HEK293 (cell line): ENCODE measurements around the gene CCDC141.
A peak's percentile ranks its signal among the peaks of the same experiment; 100 is the strongest.

Experiments
- CTCF ChIA-PET: fragments of 350-600 bp; formaldehyde crosslinking; extraction: SDS; loops from one replicate; lab custom pipeline; 2021; ENCODE audit warnings: antibody characterized with exemption; lab: Yijun Ruan, JAX
- POLR2A ChIA-PET: fragments of 300-600 bp; formaldehyde crosslinking; extraction: SDS; loops from one replicate; lab custom pipeline; 2020; ENCODE audit warnings: antibody characterized with exemption, inconsistent platforms; lab: Yijun Ruan, JAX
- H3K27ac ChIP-seq: fragments of 200-500 bp; sonication (Bioruptor generic); 2 replicates; pipeline ENCODE4 v1.5.1; 2014; ENCODE audit warnings: low read depth, low read length, control low read depth, inconsistent platforms; ENCODE audit errors: extremely low read depth
- H3K36me3 ChIP-seq, 2 experiments: fragments of 200-500 bp in 1 of 2; sonication (Bioruptor generic) in 1 of 2; 1 replicate in 1 of 2; 2 replicates in 1 of 2; pipeline ENCODE4 v1.5.1; 2014 to 2017; ENCODE audit warnings: inconsistent platforms in 2 of 2, low read length in 2 of 2; ENCODE audit not compliant: control insufficient read depth in 2 of 2, insufficient read depth in 1 of 2
- H3K4me1 ChIP-seq: fragments of 200-500 bp; sonication (Bioruptor generic); 2 replicates; pipeline ENCODE4 v1.5.1; 2014; ENCODE audit warnings: mild to moderate bottlenecking, low read length, inconsistent platforms; ENCODE audit not compliant: control insufficient read depth, insufficient read depth
- H3K4me3 ChIP-seq: 2 replicates; pipeline ENCODE4 v1.5.1; 2011; ENCODE audit warnings: low read depth, mild to moderate bottlenecking, control low read depth, low read length, moderate library complexity
- H3K9me3 ChIP-seq: fragments of 200-500 bp; sonication (Bioruptor generic); 2 replicates; pipeline ENCODE4 v1.5.1; 2014; ENCODE audit warnings: low read depth, low read length, inconsistent platforms; ENCODE audit not compliant: control insufficient read depth, insufficient read depth
- BCL11A ChIP-seq: fragments of 450-650 bp; formaldehyde crosslinking; IDR thresholded peaks from 2 replicates; pipeline ENCODE4 v1.5.1; 2016; ENCODE audit warnings: low read depth, missing biosample characterization, missing genetic modification characterization
- GLIS1 ChIP-seq: fragments of 450-650 bp; formaldehyde crosslinking; IDR thresholded peaks from 2 replicates; pipeline ENCODE4 v1.5.1; 2016; ENCODE audit warnings: missing biosample characterization, missing genetic modification characterization
- MYNN ChIP-seq: fragments of 450-650 bp; formaldehyde crosslinking; IDR thresholded peaks from 2 replicates; pipeline ENCODE4 v1.5.1; 2016; ENCODE audit warnings: missing biosample characterization, missing genetic modification characterization, borderline replicate concordance
- SALL2 ChIP-seq: fragments of 450-650 bp; formaldehyde crosslinking; IDR thresholded peaks from 2 replicates; pipeline ENCODE4 v1.5.0; 2017; ENCODE audit warnings: missing biosample characterization, mild to moderate bottlenecking, missing genetic modification characterization, borderline replicate concordance
- SP7 ChIP-seq: fragments of 450-650 bp; formaldehyde crosslinking; IDR thresholded peaks from 2 replicates; pipeline ENCODE4 v1.5.1; 2016; ENCODE audit warnings: missing biosample characterization, missing genetic modification characterization
- ZFP37 ChIP-seq: fragments of 450-650 bp; formaldehyde crosslinking; IDR thresholded peaks from 2 replicates; pipeline ENCODE4 v1.5.1; 2016; ENCODE audit warnings: missing biosample characterization, missing genetic modification characterization
- ZNF140 ChIP-seq: fragments of 450-650 bp; formaldehyde crosslinking; IDR thresholded peaks from 2 replicates; pipeline ENCODE4 v1.5.1; 2016; ENCODE audit warnings: missing biosample characterization, missing genetic modification characterization
- ZNF169 ChIP-seq: fragments of 450-650 bp; formaldehyde crosslinking; IDR thresholded peaks from 2 replicates; pipeline ENCODE4 v1.5.1; 2016; ENCODE audit warnings: missing biosample characterization, missing genetic modification characterization
- ZNF221 ChIP-seq: fragments of 450-650 bp; formaldehyde crosslinking; IDR thresholded peaks from 2 replicates; pipeline ENCODE4 v1.5.1; 2017; ENCODE audit warnings: missing biosample characterization, missing genetic modification characterization, borderline replicate concordance
- ZNF223 ChIP-seq: fragments of 450-650 bp; formaldehyde crosslinking; IDR thresholded peaks from 2 replicates; pipeline ENCODE4 v1.5.1; 2016; ENCODE audit warnings: missing biosample characterization, missing genetic modification characterization
- ZNF274 ChIP-seq, 2 experiments: fragments of 200-500 bp in 1 of 2; fragments of 450-650 bp in 1 of 2; sonication (Bioruptor generic) in 1 of 2; formaldehyde crosslinking in 1 of 2; IDR thresholded peaks; 2 replicates each; pipeline versions ENCODE4 v1.5.1 to v1.6.1; 2014 to 2016; ENCODE audit warnings: borderline replicate concordance in 1 of 2, inconsistent platforms in 1 of 2, low read length in 1 of 2, missing biosample characterization in 1 of 2, missing genetic modification characterization in 1 of 2
- ZNF335 ChIP-seq: fragments of 450-650 bp; formaldehyde crosslinking; conservative IDR thresholded peaks from 2 replicates; pipeline ENCODE4 v1.5.1; 2016; ENCODE audit warnings: missing biosample characterization, missing genetic modification characterization
- ZNF391 ChIP-seq: fragments of 450-650 bp; formaldehyde crosslinking; IDR thresholded peaks from 2 replicates; pipeline ENCODE4 v1.5.1; 2016; ENCODE audit warnings: low read depth, missing biosample characterization, missing genetic modification characterization, borderline replicate concordance
- ZNF596 ChIP-seq: fragments of 450-650 bp; IDR thresholded peaks from 2 replicates; pipeline ENCODE4 v1.5.0; 2018; ENCODE audit warnings: missing biosample characterization, mild to moderate bottlenecking, missing genetic modification characterization, moderate library complexity
- ZNF654 ChIP-seq: fragments of 450-650 bp; formaldehyde crosslinking; IDR thresholded peaks from 2 replicates; pipeline ENCODE4 v1.5.1; 2016; ENCODE audit warnings: low read depth, missing biosample characterization, missing genetic modification characterization
- ZNF660 ChIP-seq: fragments of 450-650 bp; IDR thresholded peaks from 2 replicates; pipeline ENCODE4 v1.5.1; 2018; ENCODE audit warnings: missing biosample characterization, mild to moderate bottlenecking, missing genetic modification characterization
- ZNF791 ChIP-seq: fragments of 450-650 bp; formaldehyde crosslinking; IDR thresholded peaks from 2 replicates; pipeline ENCODE4 v1.5.1; 2016; ENCODE audit warnings: missing biosample characterization, missing genetic modification characterization
- TF ChIP-seq, protein P1 (sequence below): fragments of 450-650 bp; formaldehyde crosslinking; IDR thresholded peaks from 2 replicates; pipeline ENCODE4 v1.5.1; 2016; ENCODE audit warnings: missing biosample characterization, missing genetic modification characterization
- TF ChIP-seq, protein P2 (sequence below): fragments of 450-650 bp; formaldehyde crosslinking; IDR thresholded peaks from 2 replicates; pipeline ENCODE4 v1.5.1; 2016; ENCODE audit warnings: missing biosample characterization, missing genetic modification characterization
- TF ChIP-seq, protein P3 (sequence below): fragments of 450-650 bp; formaldehyde crosslinking; IDR thresholded peaks from 2 replicates; pipeline ENCODE4 v1.5.1; 2017; ENCODE audit warnings: missing biosample characterization, missing genetic modification characterization
- TF ChIP-seq, protein P4 (sequence below): fragments of 450-650 bp; formaldehyde crosslinking; IDR thresholded peaks from 2 replicates; pipeline ENCODE4 v1.5.1; 2016; ENCODE audit warnings: missing biosample characterization, missing genetic modification characterization

Gene CCDC141

DNA sequence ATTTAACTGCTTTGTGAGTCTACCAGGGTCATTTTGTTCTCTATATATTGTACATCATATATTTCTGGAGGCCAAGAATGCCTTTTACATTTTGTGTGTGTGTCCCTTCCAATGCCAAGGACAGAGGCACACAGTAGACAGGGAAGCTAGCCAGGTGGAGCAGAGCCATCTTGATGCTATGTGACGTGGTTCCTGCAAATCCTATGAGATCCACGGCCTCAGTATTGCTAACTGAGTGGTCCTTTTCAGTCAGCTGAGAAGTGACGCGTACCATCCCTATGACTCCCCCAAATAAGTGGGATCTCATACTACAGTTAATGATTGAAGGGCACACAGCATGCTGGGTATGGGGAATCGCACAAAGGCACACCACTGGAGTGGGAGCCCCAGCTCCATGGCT lies 27.3 kb downstream of the CCDC141 start:
- TF ChIP-seq MYNN (tag by site-specific recombination) (no peak), SALL2 (tag by site-specific recombination) (no peak), ZNF274 (IDR thresholded peaks at IDR 0.05; ENCODE audit: low read length) (no peak), ZNF274 (tag by site-specific recombination; IDR thresholded peaks at IDR 0.05; ENCODE audit: borderline replicate concordance) (no peak), ZNF596 (no peak), ZNF140 (no peak), ZNF391 (tag by site-specific recombination) (no peak), BCL11A (tag by site-specific recombination) (no peak)
- TF ChIP-seq, protein P1, sequence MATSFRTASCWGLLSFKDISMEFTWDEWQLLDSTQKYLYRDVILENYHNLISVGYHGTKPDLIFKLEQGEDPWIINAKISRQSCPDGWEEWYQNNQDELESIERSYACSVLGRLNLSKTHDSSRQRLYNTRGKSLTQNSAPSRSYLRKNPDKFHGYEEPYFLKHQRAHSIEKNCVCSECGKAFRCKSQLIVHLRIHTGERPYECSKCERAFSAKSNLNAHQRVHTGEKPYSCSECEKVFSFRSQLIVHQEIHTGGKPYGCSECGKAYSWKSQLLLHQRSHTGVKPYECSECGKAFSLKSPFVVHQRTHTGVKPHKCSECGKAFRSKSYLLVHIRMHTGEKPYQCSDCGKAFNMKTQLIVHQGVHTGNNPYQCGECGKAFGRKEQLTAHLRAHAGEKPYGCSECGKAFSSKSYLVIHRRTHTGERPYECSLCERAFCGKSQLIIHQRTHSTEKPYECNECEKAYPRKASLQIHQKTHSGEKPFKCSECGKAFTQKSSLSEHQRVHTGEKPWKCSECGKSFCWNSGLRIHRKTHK = no peak
- TF ChIP-seq, all 188 proteins: peak for 0
- Histone ChIP-seq H3K4me1 (no peaks in the 10 kb centered on the region), H3K4me3 (no peak overlapping the region), H3K9me3 (no peaks in the 10 kb centered on the region), H3K27ac (no peak overlapping the region), H3K36me3 (no peaks in the 10 kb centered on the region)
- POLR2A ChIA-PET = no interaction called here
- CTCF ChIA-PET = interaction anchor here (0.8 to 0.9 kb wide), 2 partner anchors 107 to 132 kb away, joined by 3 read pairs; no protein-coding TSS in a partner anchor

DNA sequence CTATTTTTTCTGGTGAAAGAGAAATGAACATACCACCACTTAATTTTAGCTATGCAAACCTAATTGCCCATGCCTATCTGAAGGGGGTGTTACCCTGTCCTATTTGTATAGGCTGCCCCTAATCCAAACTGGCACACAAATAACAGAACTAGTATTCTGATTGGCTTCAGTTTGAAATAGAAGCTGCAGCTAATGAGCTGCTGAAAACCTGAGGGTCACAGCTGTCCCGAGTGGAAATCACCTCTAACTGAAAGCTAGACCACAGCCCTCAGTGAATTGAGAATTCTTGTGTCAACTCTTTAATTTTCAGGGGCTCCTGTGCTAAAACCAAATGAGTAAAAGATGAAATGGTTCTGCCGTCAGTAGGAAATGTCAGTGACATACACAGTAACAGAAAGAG lies 28.7 kb downstream of the CCDC141 start:
- no peak for TF ChIP-seq ZNF596
- TF ChIP-seq SP7 (tag by site-specific recombination) = no peak
- no peak for TF ChIP-seq GLIS1 (tag by site-specific recombination)
- H3K4me1 ChIP-seq = no peaks in the 10 kb centered on the region
- ChIA-PET CTCF (interaction anchor here (0.6 to 2.1 kb wide), 5 partner anchors 19 to 395 kb away, joined by 3 to 7 read pairs (median 5); no protein-coding TSS in a partner anchor), POLR2A (no interaction called here)
- no peak overlapping the region for H3K4me3 ChIP-seq
- H3K9me3 ChIP-seq = no peaks in the 10 kb centered on the region
- no peaks in the 10 kb centered on the region for H3K36me3 ChIP-seq
- no peak overlapping the region for H3K27ac ChIP-seq

DNA sequence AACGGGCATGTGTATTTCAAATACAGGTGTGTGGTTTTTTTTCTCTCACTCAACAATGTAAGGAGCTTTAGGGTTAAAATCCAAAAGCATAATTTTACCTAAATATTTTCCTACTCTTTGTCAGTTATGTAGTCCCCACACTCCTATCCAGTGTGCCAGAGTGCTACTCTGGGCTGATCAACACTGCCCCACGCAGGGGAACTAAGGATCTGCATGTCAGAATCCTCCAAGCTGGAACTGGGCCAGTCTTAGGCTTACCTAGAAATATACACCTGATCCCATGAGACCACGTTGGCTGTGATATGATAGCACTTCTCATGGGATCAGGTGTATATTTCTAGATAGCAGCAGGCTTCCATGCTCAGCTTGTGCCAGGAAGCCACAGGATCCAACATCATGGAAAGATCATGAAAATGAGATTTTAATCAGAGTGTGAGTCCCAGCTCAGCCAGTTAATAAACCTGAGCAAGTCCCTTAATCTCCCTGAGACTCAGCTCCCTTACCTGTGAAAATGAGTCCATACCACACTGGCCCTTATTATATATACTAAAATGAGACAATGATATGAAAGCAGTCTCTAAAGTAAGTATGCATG lies 29.7 kb downstream of the CCDC141 start:
- TF ChIP-seq ZNF791 (tag by site-specific recombination) (no peak), ZFP37 (no peak), ZNF654 (peak; percentile 38), ZNF391 (tag by site-specific recombination) (no peak), ZNF660 (tag by site-specific recombination) (no peak)
- TF ChIP-seq, all 188 proteins: peak for 1
- no peaks in the 10 kb centered on the region for H3K4me1 ChIP-seq
- H3K36me3 ChIP-seq = no peaks in the 10 kb centered on the region
- ChIA-PET POLR2A (no interaction called here), CTCF (interaction anchor here (0.6 to 2.1 kb wide), 17 partner anchors 10 to 271 kb away, joined by 3 to 7 read pairs (median 3); no protein-coding TSS in a partner anchor)
- no peak overlapping the region for H3K27ac ChIP-seq
- H3K4me3 ChIP-seq = no peak overlapping the region
- H3K9me3 ChIP-seq = no peaks in the 10 kb centered on the region

DNA sequence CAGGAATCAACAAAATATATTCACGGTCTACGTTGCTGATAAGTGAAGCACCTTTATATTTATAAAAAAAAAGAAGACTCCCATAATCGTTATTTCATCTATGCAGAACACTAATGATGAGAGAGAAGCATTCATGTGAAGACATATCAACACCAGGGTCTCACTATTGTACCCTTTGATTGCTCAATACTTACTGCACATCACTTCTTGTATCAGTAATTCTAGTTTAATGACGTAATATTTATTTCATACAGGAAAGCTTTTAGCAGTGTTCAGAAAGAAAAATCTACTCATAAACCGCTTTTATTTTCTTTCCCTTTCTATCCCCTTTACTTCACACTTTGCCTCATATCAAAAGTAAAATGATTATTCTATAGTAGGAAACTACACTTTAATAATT lies 30.7 kb downstream of the CCDC141 start:
- H3K4me3 ChIP-seq = no peak overlapping the region
- POLR2A ChIA-PET = no interaction called here
- CTCF ChIA-PET = interaction anchor here (0.6 to 2.1 kb wide), 10 partner anchors 11 to 905 kb away, joined by 3 to 7 read pairs (median 4); no protein-coding TSS in a partner anchor
- no peak for TF ChIP-seq ZNF335 (tag by site-specific recombination)
- no peak for TF ChIP-seq ZNF169 (tag by site-specific recombination)
- TF ChIP-seq, protein P2, sequence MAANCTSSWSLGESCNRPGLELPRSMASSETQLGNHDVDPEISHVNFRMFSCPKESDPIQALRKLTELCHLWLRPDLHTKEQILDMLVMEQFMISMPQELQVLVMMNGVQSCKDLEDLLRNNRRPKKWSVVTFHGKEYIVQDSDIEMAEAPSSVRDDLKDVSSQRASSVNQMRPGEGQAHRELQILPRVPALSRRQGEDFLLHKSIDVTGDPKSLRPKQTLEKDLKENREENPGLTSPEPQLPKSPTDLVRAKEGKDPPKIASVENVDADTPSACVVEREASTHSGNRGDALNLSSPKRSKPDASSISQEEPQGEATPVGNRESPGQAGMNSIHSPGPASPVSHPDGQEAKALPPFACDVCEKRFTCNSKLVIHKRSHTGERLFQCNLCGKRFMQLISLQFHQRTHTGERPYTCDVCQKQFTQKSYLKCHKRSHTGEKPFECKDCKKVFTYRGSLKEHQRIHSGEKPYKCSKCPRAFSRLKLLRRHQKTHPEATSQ (tag by site-specific recombination) = no peak
- TF ChIP-seq ZNF221 (tag by site-specific recombination) = no peak
- TF ChIP-seq ZNF223 (tag by site-specific recombination) = no peak
- TF ChIP-seq, protein P3, sequence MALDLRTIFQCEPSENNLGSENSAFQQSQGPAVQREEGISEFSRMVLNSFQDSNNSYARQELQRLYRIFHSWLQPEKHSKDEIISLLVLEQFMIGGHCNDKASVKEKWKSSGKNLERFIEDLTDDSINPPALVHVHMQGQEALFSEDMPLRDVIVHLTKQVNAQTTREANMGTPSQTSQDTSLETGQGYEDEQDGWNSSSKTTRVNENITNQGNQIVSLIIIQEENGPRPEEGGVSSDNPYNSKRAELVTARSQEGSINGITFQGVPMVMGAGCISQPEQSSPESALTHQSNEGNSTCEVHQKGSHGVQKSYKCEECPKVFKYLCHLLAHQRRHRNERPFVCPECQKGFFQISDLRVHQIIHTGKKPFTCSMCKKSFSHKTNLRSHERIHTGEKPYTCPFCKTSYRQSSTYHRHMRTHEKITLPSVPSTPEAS = no peak
- no peak for TF ChIP-seq SALL2 (tag by site-specific recombination)
- TF ChIP-seq, protein P4, sequence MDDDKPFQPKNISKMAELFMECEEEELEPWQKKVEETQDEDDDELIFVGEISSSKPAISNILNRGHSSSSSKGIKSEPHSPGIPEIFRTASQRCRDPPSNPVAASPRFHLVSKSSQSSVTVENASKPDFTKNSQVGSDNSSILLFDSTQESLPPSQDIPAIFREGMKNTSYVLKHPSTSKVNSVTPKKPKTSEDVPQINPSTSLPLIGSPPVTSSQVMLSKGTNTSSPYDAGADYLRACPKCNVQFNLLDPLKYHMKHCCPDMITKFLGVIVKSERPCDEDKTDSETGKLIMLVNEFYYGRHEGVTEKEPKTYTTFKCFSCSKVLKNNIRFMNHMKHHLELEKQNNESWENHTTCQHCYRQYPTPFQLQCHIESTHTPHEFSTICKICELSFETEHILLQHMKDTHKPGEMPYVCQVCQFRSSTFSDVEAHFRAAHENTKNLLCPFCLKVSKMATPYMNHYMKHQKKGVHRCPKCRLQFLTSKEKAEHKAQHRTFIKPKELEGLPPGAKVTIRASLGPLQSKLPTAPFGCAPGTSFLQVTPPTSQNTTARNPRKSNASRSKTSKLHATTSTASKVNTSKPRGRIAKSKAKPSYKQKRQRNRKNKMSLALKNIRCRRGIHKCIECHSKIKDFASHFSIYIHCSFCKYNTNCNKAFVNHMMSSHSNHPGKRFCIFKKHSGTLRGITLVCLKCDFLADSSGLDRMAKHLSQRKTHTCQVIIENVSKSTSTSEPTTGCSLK = no peak

More for the DNA sequence above, 30.7 kb downstream of the CCDC141 start:
- H3K36me3 ChIP-seq = no peaks in the 10 kb centered on the region
- no peak overlapping the region for H3K27ac ChIP-seq
- H3K4me1 ChIP-seq = no peaks in the 10 kb centered on the region
- no peaks in the 10 kb centered on the region for H3K9me3 ChIP-seq
